ENCODE results near the gene INSM1. TPM values are rescaled to one million over a fixed set of nuclear protein-coding genes. Genes with fewer than 3 reads are reported as not detected.

The INSM1 gene
- total and polyA plus RNA-seq, 2 of the 13 experiments (the other 11 are each of a cell fraction or from before 2014, with no cell fraction given), result not detected

DNA sequence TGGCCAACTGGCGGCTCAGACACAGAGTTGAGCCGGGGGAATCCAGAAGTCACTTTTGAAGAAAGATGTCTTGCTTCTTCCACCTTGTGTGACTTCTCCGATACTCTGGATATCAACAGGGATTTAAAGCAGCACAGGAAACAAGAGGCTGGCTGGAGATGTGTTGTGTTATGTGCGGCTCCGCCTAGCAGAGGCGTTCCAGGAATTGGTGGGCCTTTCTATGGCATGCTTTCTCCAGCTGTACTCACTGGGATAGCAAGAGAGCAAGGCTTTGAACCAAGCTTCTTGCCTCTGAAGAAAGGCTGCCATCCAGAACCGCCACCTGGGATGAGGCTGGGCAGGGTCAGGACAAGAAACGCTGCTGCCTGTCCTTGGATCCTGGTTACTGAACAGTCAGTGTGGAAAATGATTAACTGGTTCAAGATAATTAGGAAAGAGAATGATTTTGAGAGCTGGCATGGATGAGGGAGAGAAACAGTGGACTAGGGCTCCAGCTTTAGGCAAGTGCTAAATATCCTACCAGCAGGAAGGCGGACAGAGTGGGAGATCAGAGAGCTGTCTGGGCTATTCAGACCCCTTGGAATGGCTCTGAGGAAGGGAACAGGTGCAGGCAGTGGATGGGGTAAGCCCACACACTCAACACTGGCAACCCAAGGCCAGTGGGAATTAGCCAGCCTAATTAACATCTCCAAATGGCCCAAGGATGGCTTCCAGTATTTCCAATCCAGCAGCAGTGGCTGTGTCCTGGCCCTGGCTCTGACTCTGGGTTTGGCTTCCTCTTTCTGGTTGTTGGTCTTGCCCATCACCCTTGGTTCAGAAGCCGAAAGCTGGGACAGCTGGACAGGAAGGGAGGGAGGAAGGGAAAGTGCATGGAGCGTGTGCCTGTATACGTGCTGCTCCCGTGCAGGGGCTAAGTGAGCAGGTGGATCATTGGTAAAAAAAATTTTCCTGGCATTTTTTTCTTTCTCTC is 31.9 kb downstream of the INSM1 start (continued):
- no peak for TF ChIP-seq AGO1 (IDR thresholded peaks at IDR 0.05; ENCODE audit: low read depth, low read length, poor library complexity, severe bottlenecking)
- TF ChIP-seq, protein P1, sequence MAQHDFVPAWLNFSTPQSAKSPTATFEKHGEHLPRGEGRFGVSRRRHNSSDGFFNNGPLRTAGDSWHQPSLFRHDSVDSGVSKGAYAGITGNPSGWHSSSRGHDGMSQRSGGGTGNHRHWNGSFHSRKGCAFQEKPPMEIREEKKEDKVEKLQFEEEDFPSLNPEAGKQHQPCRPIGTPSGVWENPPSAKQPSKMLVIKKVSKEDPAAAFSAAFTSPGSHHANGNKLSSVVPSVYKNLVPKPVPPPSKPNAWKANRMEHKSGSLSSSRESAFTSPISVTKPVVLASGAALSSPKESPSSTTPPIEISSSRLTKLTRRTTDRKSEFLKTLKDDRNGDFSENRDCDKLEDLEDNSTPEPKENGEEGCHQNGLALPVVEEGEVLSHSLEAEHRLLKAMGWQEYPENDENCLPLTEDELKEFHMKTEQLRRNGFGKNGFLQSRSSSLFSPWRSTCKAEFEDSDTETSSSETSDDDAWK (CRISPR knock-in tag; IDR thresholded peaks at IDR 0.05), result no peak
- TF ChIP-seq, protein P2, sequence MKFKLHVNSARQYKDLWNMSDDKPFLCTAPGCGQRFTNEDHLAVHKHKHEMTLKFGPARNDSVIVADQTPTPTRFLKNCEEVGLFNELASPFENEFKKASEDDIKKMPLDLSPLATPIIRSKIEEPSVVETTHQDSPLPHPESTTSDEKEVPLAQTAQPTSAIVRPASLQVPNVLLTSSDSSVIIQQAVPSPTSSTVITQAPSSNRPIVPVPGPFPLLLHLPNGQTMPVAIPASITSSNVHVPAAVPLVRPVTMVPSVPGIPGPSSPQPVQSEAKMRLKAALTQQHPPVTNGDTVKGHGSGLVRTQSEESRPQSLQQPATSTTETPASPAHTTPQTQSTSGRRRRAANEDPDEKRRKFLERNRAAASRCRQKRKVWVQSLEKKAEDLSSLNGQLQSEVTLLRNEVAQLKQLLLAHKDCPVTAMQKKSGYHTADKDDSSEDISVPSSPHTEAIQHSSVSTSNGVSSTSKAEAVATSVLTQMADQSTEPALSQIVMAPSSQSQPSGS (CRISPR knock-in tag; IDR thresholded peaks at IDR 0.05), result no peak
- TF ChIP-seq, protein P3, sequence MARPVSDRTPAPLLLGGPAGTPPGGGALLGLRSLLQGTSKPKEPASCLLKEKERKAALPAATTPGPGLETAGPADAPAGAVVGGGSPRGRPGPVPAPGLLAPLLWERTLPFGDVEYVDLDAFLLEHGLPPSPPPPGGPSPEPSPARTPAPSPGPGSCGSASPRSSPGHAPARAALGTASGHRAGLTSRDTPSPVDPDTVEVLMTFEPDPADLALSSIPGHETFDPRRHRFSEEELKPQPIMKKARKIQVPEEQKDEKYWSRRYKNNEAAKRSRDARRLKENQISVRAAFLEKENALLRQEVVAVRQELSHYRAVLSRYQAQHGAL (CRISPR knock-in tag; IDR thresholded peaks at IDR 0.05; ENCODE audit: not compliant biosample characterization), result no peak
- no peak for TF ChIP-seq SP1 (IDR thresholded peaks at IDR 0.05)
- no peak for TF ChIP-seq SP1 (CRISPR knock-in tag; IDR thresholded peaks at IDR 0.05)
- TF ChIP-seq, protein P4, sequence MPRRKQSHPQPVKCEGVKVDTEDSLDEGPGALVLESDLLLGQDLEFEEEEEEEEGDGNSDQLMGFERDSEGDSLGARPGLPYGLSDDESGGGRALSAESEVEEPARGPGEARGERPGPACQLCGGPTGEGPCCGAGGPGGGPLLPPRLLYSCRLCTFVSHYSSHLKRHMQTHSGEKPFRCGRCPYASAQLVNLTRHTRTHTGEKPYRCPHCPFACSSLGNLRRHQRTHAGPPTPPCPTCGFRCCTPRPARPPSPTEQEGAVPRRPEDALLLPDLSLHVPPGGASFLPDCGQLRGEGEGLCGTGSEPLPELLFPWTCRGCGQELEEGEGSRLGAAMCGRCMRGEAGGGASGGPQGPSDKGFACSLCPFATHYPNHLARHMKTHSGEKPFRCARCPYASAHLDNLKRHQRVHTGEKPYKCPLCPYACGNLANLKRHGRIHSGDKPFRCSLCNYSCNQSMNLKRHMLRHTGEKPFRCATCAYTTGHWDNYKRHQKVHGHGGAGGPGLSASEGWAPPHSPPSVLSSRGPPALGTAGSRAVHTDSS (CRISPR knock-in tag; conservative IDR thresholded peaks at IDR 0.05), result no peak
- TF ChIP-seq U2AF1 (optimal IDR thresholded peaks at IDR 0.05; ENCODE audit: low read depth, low read length), result no peak
- no peak for TF ChIP-seq ELF4 (CRISPR knock-in tag; IDR thresholded peaks at IDR 0.05; ENCODE audit: borderline replicate concordance)
- TF ChIP-seq, protein P5, sequence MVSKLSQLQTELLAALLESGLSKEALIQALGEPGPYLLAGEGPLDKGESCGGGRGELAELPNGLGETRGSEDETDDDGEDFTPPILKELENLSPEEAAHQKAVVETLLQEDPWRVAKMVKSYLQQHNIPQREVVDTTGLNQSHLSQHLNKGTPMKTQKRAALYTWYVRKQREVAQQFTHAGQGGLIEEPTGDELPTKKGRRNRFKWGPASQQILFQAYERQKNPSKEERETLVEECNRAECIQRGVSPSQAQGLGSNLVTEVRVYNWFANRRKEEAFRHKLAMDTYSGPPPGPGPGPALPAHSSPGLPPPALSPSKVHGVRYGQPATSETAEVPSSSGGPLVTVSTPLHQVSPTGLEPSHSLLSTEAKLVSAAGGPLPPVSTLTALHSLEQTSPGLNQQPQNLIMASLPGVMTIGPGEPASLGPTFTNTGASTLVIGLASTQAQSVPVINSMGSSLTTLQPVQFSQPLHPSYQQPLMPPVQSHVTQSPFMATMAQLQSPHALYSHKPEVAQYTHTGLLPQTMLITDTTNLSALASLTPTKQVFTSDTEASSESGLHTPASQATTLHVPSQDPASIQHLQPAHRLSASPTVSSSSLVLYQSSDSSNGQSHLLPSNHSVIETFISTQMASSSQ (IDR thresholded peaks at IDR 0.05; ENCODE audit: low read depth), result peak; percentile 79
- TF ChIP-seq, protein P5 (CRISPR knock-in tag; IDR thresholded peaks at IDR 0.05; ENCODE audit: borderline replicate concordance), result peak; percentile 76
- 0 out of 2 replicates have a peak, but pooled peaks have one; percentile 22 for TF ChIP-seq ZNF205 (CRISPR knock-in tag; IDR thresholded peaks at IDR 0.05)
- no peak for TF ChIP-seq KAT8 (CRISPR knock-in tag; IDR thresholded peaks at IDR 0.05)
- TF ChIP-seq ZNF253 (CRISPR knock-in tag; IDR thresholded peaks at IDR 0.05; ENCODE audit: borderline replicate concordance), result no peak
- TF ChIP-seq CEBPG (CRISPR knock-in tag; IDR thresholded peaks at IDR 0.05), result no peak
- no peak for TF ChIP-seq PHF8 (CRISPR knock-in tag; IDR thresholded peaks at IDR 0.05)
- TF ChIP-seq, protein P6, sequence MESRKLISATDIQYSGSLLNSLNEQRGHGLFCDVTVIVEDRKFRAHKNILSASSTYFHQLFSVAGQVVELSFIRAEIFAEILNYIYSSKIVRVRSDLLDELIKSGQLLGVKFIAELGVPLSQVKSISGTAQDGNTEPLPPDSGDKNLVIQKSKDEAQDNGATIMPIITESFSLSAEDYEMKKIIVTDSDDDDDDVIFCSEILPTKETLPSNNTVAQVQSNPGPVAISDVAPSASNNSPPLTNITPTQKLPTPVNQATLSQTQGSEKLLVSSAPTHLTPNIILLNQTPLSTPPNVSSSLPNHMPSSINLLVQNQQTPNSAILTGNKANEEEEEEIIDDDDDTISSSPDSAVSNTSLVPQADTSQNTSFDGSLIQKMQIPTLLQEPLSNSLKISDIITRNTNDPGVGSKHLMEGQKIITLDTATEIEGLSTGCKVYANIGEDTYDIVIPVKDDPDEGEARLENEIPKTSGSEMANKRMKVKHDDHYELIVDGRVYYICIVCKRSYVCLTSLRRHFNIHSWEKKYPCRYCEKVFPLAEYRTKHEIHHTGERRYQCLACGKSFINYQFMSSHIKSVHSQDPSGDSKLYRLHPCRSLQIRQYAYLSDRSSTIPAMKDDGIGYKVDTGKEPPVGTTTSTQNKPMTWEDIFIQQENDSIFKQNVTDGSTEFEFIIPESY (CRISPR knock-in tag; IDR thresholded peaks at IDR 0.05), result peak; percentile 83

Measured in HepG2 (cell line).